Measurements from ENCODE around the gene KMT5C.
"Not testable (repeated sequence)": the region's sequence is repeated elsewhere in the genome, so short reads cannot be mapped to it uniquely, and the experiment has no call there.

KMT5C gene

GRCh38 chr19:55320844-55321419 lies 18.7 kb upstream of the KMT5C start:
- no peak for DNase-seq

GRCh38 chr19:55321466-55322137 lies 18.1 kb upstream of the KMT5C start:
- peak; percentile 77 to 87 for DNase-seq

- no peak for DNase-seq
Observed at GRCh38 chr19:55322204-55322885, 17.3 kb upstream of the KMT5C start.

- peak in 1 of 2 donors; percentile 60 for DNase-seq
Observed at GRCh38 chr19:55324662-55325061, 15.0 kb upstream of the KMT5C start.

GRCh38 chr19:55325172-55325571 lies 14.5 kb upstream of the KMT5C start, which contains the start of gene TMEM150B:
TMEM150B (minus strand) TSS chr19:55325341; CDS start chr19:55321036, 4,305 bp downstream.
- DNase-seq, result peak; percentile 73 to 77

DNA sequence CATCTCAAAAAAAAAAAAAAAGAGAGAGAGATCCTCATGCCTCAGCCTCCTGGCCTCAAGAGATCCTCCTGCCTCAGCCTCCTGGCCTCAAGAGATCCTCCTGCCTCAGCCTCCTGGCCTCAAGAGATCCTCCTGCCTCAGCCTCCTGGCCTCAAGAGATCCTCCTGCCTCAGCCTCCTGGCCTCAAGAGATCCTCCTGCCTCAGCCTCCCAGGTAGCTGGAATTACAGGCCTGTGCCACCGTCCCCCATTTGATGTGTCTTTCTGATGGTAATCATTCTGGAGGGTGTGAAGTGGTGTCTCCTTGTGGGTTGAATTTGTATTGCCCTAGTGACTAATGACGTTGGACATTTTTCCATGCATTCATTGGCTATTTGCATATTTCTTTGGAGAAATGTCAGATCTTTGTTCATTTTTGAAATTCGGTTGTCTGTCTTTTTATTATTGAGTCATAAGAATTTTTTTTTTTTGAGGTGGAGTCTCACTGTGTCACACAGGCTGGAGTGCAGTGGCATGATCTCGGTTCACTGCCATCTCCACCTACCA lies 10.8 kb upstream of the KMT5C start:
- peak; percentile 27 to 66 for DNase-seq

GRCh38 chr19:55329791-55330190 lies 9.9 kb upstream of the KMT5C start:
- DNase-seq, result not testable (repeated sequence)

DNA sequence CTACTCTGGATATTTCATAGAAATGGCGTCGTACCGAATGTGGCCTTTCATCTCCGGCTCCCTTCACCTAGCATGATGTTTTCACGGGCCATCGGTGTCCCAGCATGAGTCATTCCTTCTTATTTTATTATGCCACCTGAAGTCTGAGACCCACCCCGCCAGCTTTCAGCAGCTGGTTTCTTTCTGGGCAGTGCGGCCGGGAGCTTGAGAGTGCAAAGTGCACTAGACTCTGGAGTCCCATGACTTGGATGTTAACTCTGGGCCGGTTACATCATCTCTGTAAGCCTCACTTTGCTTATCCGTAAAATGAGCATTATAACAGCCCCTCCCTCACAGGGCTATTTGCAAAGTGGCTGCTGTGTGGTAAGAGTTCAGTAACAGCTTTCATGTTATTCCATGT lies 5.8 kb upstream of the KMT5C start:
- DNase-seq, result no peak

- DNase-seq, result peak in 1 of 2 donors; percentile 6
Observed at GRCh38 chr19:55336101-55336500, 3.6 kb upstream of the KMT5C start.

DNA sequence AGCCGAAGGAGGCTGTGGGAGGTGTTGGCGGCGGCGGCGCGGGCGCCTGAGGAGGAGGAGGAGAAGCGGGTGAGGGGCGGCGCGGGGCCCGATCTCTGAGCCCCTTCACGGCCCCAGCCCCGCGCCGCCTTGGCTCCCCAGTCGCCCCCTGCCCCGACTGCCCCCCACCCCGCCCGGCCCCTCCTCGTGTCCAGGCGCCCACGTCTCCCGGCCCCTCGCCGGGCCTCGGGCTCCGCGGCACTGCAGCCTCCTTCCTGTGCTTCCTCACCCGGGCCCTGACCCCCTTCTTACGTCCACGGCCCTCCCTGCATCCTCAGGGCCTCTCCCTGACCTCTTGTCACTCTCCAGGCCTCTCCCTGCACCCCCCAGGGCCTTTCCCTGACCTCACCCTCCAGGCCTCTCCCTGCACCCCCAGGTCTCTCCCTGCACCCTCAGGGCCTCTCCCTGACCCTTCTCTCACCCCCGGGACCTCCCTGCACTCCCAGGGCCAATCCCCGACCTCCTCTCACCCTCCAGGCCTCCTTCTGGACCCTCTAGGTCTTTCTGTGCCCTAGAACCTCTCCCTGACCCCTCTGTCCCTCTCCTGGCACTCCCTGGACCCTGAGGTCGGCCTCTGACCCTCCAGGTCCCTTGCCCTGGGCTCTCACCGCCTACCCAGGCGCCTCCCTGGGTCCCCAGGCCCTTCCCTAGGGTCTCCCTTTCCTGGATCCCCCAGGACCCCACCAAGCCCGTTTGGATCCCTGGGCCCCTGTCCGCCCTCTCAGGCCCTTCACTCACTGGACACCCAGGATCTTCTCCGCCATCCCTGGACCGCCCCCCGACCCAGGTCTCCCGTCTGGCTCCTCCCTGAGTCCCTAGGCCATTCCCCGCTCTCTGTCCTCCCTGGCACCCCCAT lies 460 bp downstream of the KMT5C start:
- peak in 1 of 2 donors; percentile 58 for DNase-seq

GRCh38 chr19:55340784-55341147 lies 1.1 kb downstream of the KMT5C start:
- peak in 1 of 2 donors; percentile 5 for DNase-seq

DNA sequence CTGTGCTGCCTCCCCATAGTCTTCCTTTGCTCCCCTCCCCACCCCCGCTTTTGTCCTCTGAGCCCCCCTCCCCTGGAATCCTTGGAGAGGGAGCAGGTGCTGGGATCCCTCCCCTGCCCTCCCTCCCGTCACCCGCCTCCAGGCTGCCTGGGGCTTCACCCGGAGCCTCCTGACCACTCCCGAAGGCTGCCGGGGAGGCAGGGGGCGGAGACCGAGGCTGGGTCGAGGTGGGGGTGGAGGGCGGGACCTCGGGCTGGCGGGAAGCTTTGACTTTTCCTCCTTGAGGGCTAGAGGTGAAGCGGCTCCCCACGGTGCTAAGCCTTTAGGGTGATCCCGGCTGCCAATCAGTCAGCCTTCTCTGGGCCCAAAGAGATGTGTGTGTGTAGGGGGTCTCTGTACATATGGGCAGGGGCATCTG lies 1.5 kb downstream of the KMT5C start:
- DNase-seq, result peak; percentile 73 to 76

DNA sequence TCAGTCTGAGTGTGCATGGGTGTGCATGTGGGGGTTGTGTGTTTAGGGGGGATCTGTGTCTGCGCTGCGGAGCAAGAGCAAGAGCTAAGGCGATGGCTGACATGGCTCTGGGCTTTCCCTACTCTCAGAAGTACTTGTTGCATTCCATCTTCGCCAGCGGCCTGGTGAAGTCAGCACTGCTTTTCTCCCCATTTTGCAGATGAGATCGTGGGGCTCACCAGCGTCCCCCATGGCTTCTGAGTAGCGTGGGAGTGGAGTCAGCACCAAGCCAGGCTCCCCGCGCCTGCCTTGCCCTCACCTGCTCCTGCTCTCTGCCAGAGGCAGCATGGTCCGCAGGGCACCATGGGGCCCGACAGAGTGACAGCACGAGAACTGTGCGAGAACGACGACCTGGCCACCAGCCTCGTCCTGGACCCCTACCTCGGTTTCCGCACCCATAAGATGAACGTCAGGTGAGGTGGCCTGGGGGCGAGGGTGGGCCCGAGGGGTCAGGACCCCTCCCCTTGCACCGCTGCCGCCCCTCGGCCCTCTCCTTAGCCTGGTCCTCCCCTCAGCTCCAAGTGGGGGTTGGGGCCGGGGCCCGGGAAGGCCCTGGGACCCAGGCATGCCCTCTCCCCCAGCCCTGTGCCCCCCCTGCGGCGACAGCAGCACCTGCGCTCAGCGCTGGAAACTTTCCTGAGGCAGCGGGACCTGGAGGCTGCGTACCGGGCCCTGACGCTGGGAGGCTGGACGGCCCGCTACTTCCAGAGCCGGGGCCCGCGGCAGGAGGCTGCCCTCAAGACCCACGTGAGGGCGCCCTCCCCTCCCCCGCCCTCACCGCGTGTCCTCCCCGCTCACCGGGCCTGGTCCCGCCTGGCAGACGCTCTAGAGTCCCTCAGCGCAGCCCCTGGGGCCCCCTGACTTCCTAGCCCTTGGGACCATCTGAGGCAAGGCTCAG lies 2.2 kb downstream of the KMT5C start:
- DNase-seq, result no peak

DNA sequence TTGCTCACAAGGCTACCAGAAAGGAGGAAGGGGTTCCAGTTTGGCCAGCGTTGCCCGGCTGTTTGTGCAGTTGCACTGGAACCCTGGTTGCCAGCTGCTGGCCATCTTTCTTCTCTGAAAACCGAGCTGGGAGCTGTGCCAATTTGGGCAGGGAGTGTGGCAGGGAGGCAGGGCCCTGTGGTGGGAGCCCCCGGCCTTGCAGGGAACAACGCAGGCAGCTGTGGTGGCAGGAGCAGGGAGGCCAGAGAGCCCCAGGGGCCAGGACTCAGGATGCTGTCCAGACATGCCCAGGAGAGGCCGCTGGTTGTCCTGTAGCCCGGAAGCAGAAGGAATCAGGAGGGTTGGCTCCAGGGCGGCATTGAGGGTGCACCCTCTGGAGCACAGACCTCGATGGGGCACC lies 4.8 kb downstream of the KMT5C start:
- DNase-seq, result no peak

- DNase-seq, result no peak
Observed at GRCh38 chr19:55345101-55345817, 5.6 kb downstream of the KMT5C start.

DNA sequence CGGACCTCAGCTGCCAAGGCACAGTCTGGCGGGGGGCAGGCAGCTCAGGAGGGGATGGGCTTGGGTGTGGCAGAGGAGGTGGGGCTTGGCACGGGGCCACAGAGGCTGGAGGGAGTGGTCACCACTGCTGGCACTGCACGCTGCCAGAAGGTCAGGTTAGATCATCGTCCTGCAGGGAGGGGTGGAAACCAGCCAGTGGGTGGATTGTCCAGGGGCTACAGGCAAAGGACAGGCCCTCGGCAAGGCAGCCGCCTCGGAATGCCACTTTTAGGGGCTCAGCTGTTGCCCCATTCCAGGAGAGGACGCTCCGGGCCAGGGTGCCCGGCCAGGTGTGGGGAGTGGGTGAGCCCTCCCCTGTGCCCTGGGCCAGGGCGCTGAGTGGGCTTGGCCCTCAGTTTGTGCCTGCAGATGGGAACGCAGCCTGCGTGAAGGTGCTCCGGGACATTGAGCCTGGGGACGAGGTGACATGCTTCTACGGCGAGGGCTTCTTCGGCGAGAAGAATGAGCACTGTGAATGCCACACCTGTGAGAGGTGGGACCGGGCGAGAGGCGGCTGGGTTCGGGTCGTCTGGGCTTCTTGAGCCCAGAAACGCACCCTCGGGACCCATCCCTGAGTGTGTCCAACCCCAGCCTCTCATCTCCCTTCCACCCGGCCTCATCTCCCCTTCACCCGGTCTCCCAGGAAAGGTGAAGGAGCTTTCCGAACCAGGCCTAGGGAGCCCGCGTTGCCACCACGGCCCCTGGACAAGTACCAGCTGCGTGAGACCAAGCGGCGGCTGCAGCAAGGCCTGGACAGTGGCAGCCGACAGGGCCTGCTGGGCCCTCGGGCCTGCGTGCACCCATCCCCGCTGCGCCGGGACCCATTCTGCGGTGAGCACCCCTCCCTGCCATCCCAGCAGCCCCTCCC lies 6.4 kb downstream of the KMT5C start:
- no peak for DNase-seq

DNA sequence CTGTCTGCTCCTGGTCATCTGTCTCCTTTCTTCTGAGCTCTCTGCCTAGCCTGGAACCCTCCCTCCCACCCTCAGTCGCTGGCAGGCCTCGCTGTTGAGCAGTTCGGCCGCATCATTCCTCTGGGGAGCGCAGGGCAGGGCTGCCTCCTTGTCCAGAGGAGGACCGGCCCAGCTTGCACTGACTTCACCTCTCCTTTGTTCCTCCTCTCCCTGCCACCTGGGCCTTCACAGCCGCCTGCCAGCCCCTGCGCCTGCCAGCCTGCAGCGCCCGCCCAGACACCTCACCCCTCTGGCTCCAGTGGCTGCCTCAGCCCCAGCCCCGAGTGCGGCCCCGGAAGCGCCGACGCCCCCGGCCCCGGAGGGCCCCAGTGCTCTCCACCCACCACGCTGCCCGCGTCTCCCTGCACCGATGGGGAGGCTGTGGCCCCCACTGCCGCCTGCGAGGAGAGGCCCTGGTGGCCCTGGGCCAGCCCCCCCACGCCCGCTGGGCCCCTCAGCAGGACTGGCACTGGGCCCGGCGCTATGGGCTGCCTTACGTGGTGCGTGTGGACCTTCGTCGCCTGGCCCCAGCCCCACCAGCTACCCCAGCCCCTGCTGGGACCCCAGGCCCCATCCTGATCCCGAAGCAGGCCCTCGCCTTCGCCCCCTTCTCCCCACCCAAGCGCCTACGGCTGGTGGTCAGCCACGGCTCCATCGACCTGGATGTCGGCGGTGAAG lies 7.2 kb downstream of the KMT5C start:
- DNase-seq, result no peak

DNA sequence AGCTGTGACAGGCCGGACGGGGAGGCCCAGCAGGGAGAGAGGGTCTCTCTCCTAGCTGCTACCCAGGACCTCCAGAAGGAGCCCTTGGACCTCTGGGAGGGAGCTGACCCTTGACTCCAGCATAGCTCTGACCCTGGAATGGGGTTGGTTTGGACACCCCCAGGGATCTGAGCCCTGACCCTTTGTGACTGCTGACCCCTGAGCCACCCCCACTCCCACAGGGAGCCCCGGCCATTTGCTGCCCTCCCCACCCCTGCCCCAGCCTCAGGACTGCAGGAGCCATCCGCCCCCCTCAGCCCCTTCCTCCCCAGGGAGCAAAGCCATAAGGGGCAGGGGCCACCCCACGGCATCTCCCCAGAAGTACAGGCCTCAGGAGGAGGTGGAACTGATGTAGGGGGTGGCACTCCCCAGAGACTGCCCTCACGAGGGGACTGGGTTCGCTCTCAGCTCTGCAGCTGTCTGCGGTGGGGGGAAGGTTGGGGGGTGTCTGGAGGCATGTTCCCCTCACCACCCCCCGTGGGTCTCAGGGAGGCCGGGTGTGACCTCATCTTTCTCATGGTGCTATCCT lies 7.8 kb downstream of the KMT5C start:
- DNase-seq, result no peak
